ENCODE results near the gene MAP7D1. TPM values are rescaled to one million over a fixed set of nuclear protein-coding genes. Genes with fewer than 3 reads are reported as not detected.

MAP7D1 gene
- total and polyA plus RNA-seq, 2 donors (not counting 3 experiments of a cell fraction or from before 2014, with no cell fraction given), result 69.7 to 193 TPM

DNA sequence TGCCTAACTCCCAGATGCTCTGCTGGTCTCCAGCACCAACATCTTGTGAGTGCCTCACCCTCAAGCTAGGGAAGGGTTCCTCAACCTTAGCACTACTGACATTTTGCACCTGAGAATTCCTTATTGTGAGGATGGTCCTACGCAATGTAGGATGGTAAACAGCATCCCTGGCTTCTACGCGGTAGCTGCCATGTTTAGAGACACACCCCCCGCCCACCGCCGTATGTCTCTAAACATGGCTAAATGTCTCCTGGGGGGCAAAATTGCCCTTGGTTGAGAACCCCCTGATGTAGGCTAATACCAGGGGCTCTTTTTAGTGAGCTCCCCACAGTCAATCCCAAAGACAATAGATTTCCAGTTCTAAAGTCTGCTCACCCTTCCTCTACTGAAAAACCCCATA is 2.5 kb upstream of the MAP7D1 start:
- H3K9ac ChIP-seq (replicated peaks; ENCODE audit: extremely low read depth, insufficient read depth, low read length), result no peak overlapping the region
- TF ChIP-seq FOS (IDR thresholded peaks at IDR 0.05; ENCODE audit: borderline replicate concordance, insufficient read depth, low read length) (no peak), GATA2 (IDR thresholded peaks at IDR 0.05; ENCODE audit: insufficient read depth, insufficient read length, low read depth, low read length) (no peak), POLR2A (IDR thresholded peaks at IDR 0.05; ENCODE audit: low read depth, low read length) (no peak), POLR2AphosphoS5 (IDR thresholded peaks at IDR 0.05; ENCODE audit: insufficient read depth, low read depth, low read length) (no peak), MYC (IDR thresholded peaks at IDR 0.05; ENCODE audit: low read depth, low read length) (no peak), JUN (IDR thresholded peaks at IDR 0.05; ENCODE audit: borderline replicate concordance, insufficient read depth, insufficient read length, low read depth) (no peak), EZH2 (IDR thresholded peaks at IDR 0.05; ENCODE audit: borderline replicate concordance, low read depth, low read length, severe bottlenecking) (no peak)
- TF ChIP-seq, protein P1, sequence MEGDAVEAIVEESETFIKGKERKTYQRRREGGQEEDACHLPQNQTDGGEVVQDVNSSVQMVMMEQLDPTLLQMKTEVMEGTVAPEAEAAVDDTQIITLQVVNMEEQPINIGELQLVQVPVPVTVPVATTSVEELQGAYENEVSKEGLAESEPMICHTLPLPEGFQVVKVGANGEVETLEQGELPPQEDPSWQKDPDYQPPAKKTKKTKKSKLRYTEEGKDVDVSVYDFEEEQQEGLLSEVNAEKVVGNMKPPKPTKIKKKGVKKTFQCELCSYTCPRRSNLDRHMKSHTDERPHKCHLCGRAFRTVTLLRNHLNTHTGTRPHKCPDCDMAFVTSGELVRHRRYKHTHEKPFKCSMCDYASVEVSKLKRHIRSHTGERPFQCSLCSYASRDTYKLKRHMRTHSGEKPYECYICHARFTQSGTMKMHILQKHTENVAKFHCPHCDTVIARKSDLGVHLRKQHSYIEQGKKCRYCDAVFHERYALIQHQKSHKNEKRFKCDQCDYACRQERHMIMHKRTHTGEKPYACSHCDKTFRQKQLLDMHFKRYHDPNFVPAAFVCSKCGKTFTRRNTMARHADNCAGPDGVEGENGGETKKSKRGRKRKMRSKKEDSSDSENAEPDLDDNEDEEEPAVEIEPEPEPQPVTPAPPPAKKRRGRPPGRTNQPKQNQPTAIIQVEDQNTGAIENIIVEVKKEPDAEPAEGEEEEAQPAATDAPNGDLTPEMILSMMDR (IDR thresholded peaks at IDR 0.05; ENCODE audit: extremely low read depth in 1 of 2, insufficient read depth in 1 of 2, low read depth in 1 of 2, low read length in 2 of 2), result no peak
- TF ChIP-seq, protein P2, sequence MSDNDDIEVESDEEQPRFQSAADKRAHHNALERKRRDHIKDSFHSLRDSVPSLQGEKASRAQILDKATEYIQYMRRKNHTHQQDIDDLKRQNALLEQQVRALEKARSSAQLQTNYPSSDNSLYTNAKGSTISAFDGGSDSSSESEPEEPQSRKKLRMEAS (IDR thresholded peaks at IDR 0.05; ENCODE audit: insufficient read depth, insufficient read length), result no peak
- no TSS peak for BruUV-seq (replicated peaks)
- peaks cover 44% of the 10 kb centered on the region for H3K4me1 ChIP-seq (ENCODE audit: control insufficient read depth, extremely low read depth, insufficient read depth, low read length)
- POLR2A ChIA-PET, result no interaction called here
- intact Hi-C loops (cut with micrococcal nuclease), result no loop called here
- H2AFZ ChIP-seq (ENCODE audit: low read depth, low read length), result no peak overlapping the region
- CTCF ChIA-PET, result interaction anchor here (9.3 kb wide), 1 partner anchor 35 kb away, joined by 201 read pairs; no protein-coding TSS in a partner anchor
- no peak overlapping the region for H3K4me3 ChIP-seq (replicated peaks in 1 of 3; ENCODE audit: insufficient read depth in 1 of 3, low read depth in 1 of 3, low read length in 3 of 3)
- H3K9me1 ChIP-seq (replicated peaks; ENCODE audit: control insufficient read depth, extremely low read depth, insufficient read depth, low read length), result no peaks in the 10 kb centered on the region
- no peak overlapping the region for H3K27ac ChIP-seq (ENCODE audit: insufficient read depth, low read depth, low read length)
- H3K9me3 ChIP-seq (replicated peaks; ENCODE audit: control insufficient read depth, insufficient read depth, low read length), result no peaks in the 10 kb centered on the region
- no peaks in the 10 kb centered on the region for H4K20me1 ChIP-seq (replicated peaks; ENCODE audit: control insufficient read depth, extremely low read depth, insufficient read depth, low read length)
- DNase-seq (ENCODE audit: low read depth, low spot score) (no peak), FAIRE-seq (no peak)
- dilution Hi-C loops (cut with MboI; ENCODE audit: extremely low pct_ligation_motif_present, low sequenced_read_pairs), result no loop called here
- H3K27me3 ChIP-seq (ENCODE audit: control insufficient read depth in 2 of 2, insufficient read depth in 2 of 2, low read length in 2 of 2), result no peaks in the 10 kb centered on the region
- H3K79me2 ChIP-seq (ENCODE audit: control insufficient read depth, insufficient read depth, low read length), result peaks cover 31% of the 10 kb centered on the region
- H3K36me3 ChIP-seq (ENCODE audit: control insufficient read depth in 2 of 2, extremely low read depth in 1 of 2, insufficient read depth in 2 of 2, low read length in 2 of 2), result no peaks in the 10 kb centered on the region
- no peak overlapping the region for H3K4me2 ChIP-seq (ENCODE audit: insufficient read depth, low read length)
